B cell (primary cell): Measurements from ENCODE around the gene JAML. TPM values are rescaled to one million over a fixed set of nuclear protein-coding genes. Genes with fewer than 3 reads are reported as not detected.

Source experiments
- ATAC-seq: fragments of 200-7000 bp; cut with Tn5 transposase; one replicate; pipeline ENCODE4 v1.10.0; 2021; ENCODE audit warnings: low read depth, mild to moderate bottlenecking, moderate number of reproducible peaks, moderate library complexity
- CTCF ChIA-PET: fragments of 350-600 bp; sonication (Branson Sonifier 250); formaldehyde crosslinking; loops from one replicate; lab custom pipeline; 2021; ENCODE audit warnings: antibody characterized with exemption, inconsistent platforms; lab: Charles Lee
- POLR2A ChIA-PET: fragments of 350-600 bp; sonication (Branson Sonifier 250); formaldehyde crosslinking; loops from one replicate; lab custom pipeline; 2021; ENCODE audit warnings: antibody characterized with exemption; lab: Charles Lee
- DNase-seq: peaks from one replicate; pipeline ENCODE4 v3.0.0; 2013
- H2AFZ ChIP-seq: 2 replicates; pipeline ENCODE4 v1.6.1; 2012; ENCODE audit warnings: mild to moderate bottlenecking, low read depth, low read length; ENCODE audit not compliant: insufficient read depth, poor library complexity, severe bottlenecking
- H3K27ac ChIP-seq, 2 donors: 1 replicate in 1 of 2; 2 replicates in 1 of 2; pipeline ENCODE4 v1.5.1; 2012 to 2013; ENCODE audit warnings: low read length in 2 of 2, mild to moderate bottlenecking in 2 of 2, moderate library complexity in 1 of 2
- H3K27me3 ChIP-seq, 4 experiments: fragments of 200-600 bp in 1 of 4; sonication (generic) in 1 of 4; replicated peaks in 1 of 4; 1 replicate in 2 of 4; 2 replicates in 2 of 4; pipeline versions ENCODE4 v1.6.1 to v1.7.0; 2013 to 2016; ENCODE audit warnings: low read length in 3 of 4, mild to moderate bottlenecking in 2 of 4, mixed read lengths in 1 of 4, moderate library complexity in 1 of 4; ENCODE audit not compliant: insufficient read depth in 4 of 4, control insufficient read depth in 3 of 4; ENCODE audit errors: control extremely low read depth in 1 of 4
- H3K36me3 ChIP-seq, 2 experiments: replicated peaks in 1 of 2; 1 replicate in 1 of 2; 2 replicates in 1 of 2; pipeline versions ENCODE4 v1.6.1 to v1.7.1; 2013; ENCODE audit warnings: low read length in 1 of 2; ENCODE audit not compliant: insufficient read depth in 2 of 2, control insufficient read depth in 1 of 2; ENCODE audit errors: control extremely low read depth in 1 of 2, extremely low read depth in 1 of 2
- H3K4me1 ChIP-seq, 2 donors: fragments of 200-600 bp in 1 of 2; sonication (generic) in 1 of 2; 1 replicate in 1 of 2; 2 replicates in 1 of 2; pipeline versions ENCODE4 v1.5.1 to v1.6.1; 2013 to 2017; ENCODE audit warnings: low read length in 2 of 2; ENCODE audit not compliant: control insufficient read depth in 2 of 2, insufficient read depth in 2 of 2
- H3K4me2 ChIP-seq: replicated peaks from 2 replicates; pipeline ENCODE3; 2012; ENCODE audit warnings: mild to moderate bottlenecking, low read depth, low read length; ENCODE audit not compliant: poor library complexity, severe bottlenecking
- H3K4me3 ChIP-seq, 5 experiments: fragments of 200-600 bp in 1 of 5; sonication (generic) in 1 of 5; 1 replicate in 3 of 5; 2 replicates in 2 of 5; pipeline versions ENCODE4 v1.5.1 to v1.7.0; 2011 to 2016; ENCODE audit warnings: low read length in 4 of 5, mild to moderate bottlenecking in 4 of 5, low read depth in 2 of 5, control low read depth in 1 of 5, moderate library complexity in 1 of 5; ENCODE audit not compliant: insufficient read depth in 1 of 5; ENCODE audit errors: control extremely low read depth in 1 of 5, extremely low read depth in 1 of 5
- H3K79me2 ChIP-seq: fragments of 200-600 bp; sonication (generic); one replicate; pipeline ENCODE4 v1.6.0; 2016; ENCODE audit warnings: low read length; ENCODE audit not compliant: control insufficient read depth, insufficient read depth
- H3K9ac ChIP-seq: fragments of 200-600 bp; sonication (generic); 2 replicates; pipeline ENCODE4 v1.6.1; 2017; ENCODE audit warnings: mild to moderate bottlenecking, low read length, moderate library complexity
- H3K9me3 ChIP-seq, 3 donors: one replicate each; pipeline versions ENCODE4 v1.6.1 to v1.7.1; 2013; ENCODE audit warnings: low read length in 2 of 3; ENCODE audit not compliant: control insufficient read depth in 2 of 3, insufficient read depth in 1 of 3; ENCODE audit errors: control extremely low read depth in 1 of 3
- H4K20me1 ChIP-seq: 2 replicates; pipeline ENCODE4 v1.6.0; 2012; ENCODE audit warnings: mild to moderate bottlenecking, low read length; ENCODE audit not compliant: insufficient read depth, control insufficient read depth, poor library complexity, severe bottlenecking
- H3K27ac Mint-ChIP-seq: one replicate; pipeline ENCODE4 v1.8.0; 2021; ENCODE audit warnings: mixed read lengths
- H3K27me3 Mint-ChIP-seq: one replicate; pipeline ENCODE4 v1.8.0; 2021; ENCODE audit warnings: mixed read lengths
- H3K4me1 Mint-ChIP-seq: one replicate; pipeline ENCODE4 v1.8.0; 2021; ENCODE audit warnings: mixed read lengths
- H3K4me3 Mint-ChIP-seq: one replicate; pipeline ENCODE4 v1.8.0; 2021; ENCODE audit warnings: mixed read lengths
- H3K9me3 Mint-ChIP-seq: one replicate; pipeline ENCODE4 v1.8.0; 2022; ENCODE audit warnings: mixed read lengths; ENCODE audit not compliant: insufficient read depth
- EZH2 ChIP-seq: IDR thresholded peaks from 2 replicates; pipeline ENCODE4 v1.6.1; 2012; ENCODE audit warnings: borderline replicate concordance, low read depth, mild to moderate bottlenecking, moderate library complexity, low read length; ENCODE audit not compliant: insufficient read depth, poor library complexity, severe bottlenecking
- WGBS: methylation state at CpG from one replicate; pipeline ENCODE4 v1.1.5; 2013; ENCODE audit warnings: missing lambda C conversion rate; ENCODE audit not compliant: insufficient coverage; 5-methylcytosine and 5-hydroxymethylcytosine counted together
- intact Hi-C: fragments of 100-400 bp; cut with micrococcal nuclease; formaldehyde crosslinking; loops from one replicate; pipeline ENCODE4 v1.10.0; 2022
- polyA plus RNA-seq: library from polyadenylated mRNA; depleted of rRNA; stranded (reverse); fragments of >200 nt; gene quantifications from 2 replicates; pipeline ENCODE4 v1.2.3, GENCODE V29; 2012
- total RNA-seq, 2 donors: library from RNA; stranded (reverse); fragments of 120-200 nt in 1 of 2; gene quantifications; 1 replicate in 1 of 2; 2 replicates in 1 of 2; pipeline versions ENCODE4 v1.2.3 to v1.2.4, GENCODE V29; 2013 to 2022
- TF ChIP-seq, protein P1 (sequence below): fragments of 200-600 bp; IDR thresholded peaks from one replicate; pipeline ENCODE4 v1.8.0; 2022; ENCODE audit warnings: antibody characterized with exemption, mild to moderate bottlenecking

The JAML gene
- total and polyA plus RNA-seq, 2 donors (not counting 1 experiment from before 2014, with no cell fraction given), result 1.0 to 9.6 TPM

- ChIA-PET CTCF (no interaction called here), POLR2A (interaction anchor here (0.6 kb wide), 1 partner anchor 14 kb away, joined by 3 read pairs; no protein-coding TSS in a partner anchor)
- H3K27ac Mint-ChIP-seq, result no peak overlapping the region
- peaks cover 41% of the 10 kb centered on the region for H3K4me1 Mint-ChIP-seq
- DNase-seq (no peak), ATAC-seq (no peak)
- H3K9me3 Mint-ChIP-seq, result no peaks in the 10 kb centered on the region
- H3K27ac ChIP-seq, result no peak overlapping the region
- peaks cover 0 to 43% (median 30%) of the 10 kb centered on the region in 4 experiments for H3K27me3 ChIP-seq
- peaks cover 40 to 42% of the 10 kb centered on the region in 2 donors for H3K4me1 ChIP-seq
- intact Hi-C loops, result no loop called here
- no peaks in the 10 kb centered on the region for H3K36me3 ChIP-seq
- H2AFZ ChIP-seq, result no peak overlapping the region
- H3K4me3 ChIP-seq, result no peak overlapping the region
- H3K9me3 ChIP-seq, result no peaks in the 10 kb centered on the region
- H3K79me2 ChIP-seq, result no peaks in the 10 kb centered on the region
- H3K4me2 ChIP-seq, result no peak overlapping the region
- no peak overlapping the region for H3K9ac ChIP-seq
- peaks cover 57% of the 10 kb centered on the region for H3K27me3 Mint-ChIP-seq
- no peaks in the 10 kb centered on the region for H4K20me1 ChIP-seq
- no CpG with 5 or more reads among the region's 3 CpGs for WGBS
- H3K4me3 Mint-ChIP-seq, result no peak overlapping the region
- TF ChIP-seq, protein P1, sequence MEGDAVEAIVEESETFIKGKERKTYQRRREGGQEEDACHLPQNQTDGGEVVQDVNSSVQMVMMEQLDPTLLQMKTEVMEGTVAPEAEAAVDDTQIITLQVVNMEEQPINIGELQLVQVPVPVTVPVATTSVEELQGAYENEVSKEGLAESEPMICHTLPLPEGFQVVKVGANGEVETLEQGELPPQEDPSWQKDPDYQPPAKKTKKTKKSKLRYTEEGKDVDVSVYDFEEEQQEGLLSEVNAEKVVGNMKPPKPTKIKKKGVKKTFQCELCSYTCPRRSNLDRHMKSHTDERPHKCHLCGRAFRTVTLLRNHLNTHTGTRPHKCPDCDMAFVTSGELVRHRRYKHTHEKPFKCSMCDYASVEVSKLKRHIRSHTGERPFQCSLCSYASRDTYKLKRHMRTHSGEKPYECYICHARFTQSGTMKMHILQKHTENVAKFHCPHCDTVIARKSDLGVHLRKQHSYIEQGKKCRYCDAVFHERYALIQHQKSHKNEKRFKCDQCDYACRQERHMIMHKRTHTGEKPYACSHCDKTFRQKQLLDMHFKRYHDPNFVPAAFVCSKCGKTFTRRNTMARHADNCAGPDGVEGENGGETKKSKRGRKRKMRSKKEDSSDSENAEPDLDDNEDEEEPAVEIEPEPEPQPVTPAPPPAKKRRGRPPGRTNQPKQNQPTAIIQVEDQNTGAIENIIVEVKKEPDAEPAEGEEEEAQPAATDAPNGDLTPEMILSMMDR, result no peak
- no peak for TF ChIP-seq EZH2
Measured at GRCh38 chr11:118217575-118217974, 7.2 kb downstream of the JAML start.

GRCh38 chr11:118216621-118217481 is 8.0 kb downstream of the JAML start:
- no peak for ATAC-seq
- peaks cover 48% of the 10 kb centered on the region for H3K4me1 Mint-ChIP-seq
- no peaks in the 10 kb centered on the region for H3K9me3 ChIP-seq
- TF ChIP-seq, protein P1, result no peak
- no peak for TF ChIP-seq EZH2
- no peak overlapping the region for H3K27ac ChIP-seq
- ChIA-PET CTCF (interaction anchor here (0.9 to 1.2 kb wide), 2 partner anchors 13 to 18 kb away, joined by 3 to 8 read pairs; no protein-coding TSS in a partner anchor), POLR2A (interaction anchor here (0.6 kb wide), 1 partner anchor 13 kb away, joined by 3 read pairs; no protein-coding TSS in a partner anchor)
- peak overlapping the region; percentile 3 for H3K4me3 Mint-ChIP-seq
- H3K27me3 ChIP-seq, result peaks cover 0 to 38% (median 29%) of the 10 kb centered on the region in 4 experiments
- no peak overlapping the region for H3K4me2 ChIP-seq
- H3K9ac ChIP-seq, result no peak overlapping the region
- no peaks in the 10 kb centered on the region for H4K20me1 ChIP-seq
- no peak for DNase-seq
- H3K79me2 ChIP-seq, result no peaks in the 10 kb centered on the region
- H3K27me3 Mint-ChIP-seq, result peaks cover 51% of the 10 kb centered on the region
- intact Hi-C loops, result no loop called here
- H2AFZ ChIP-seq, result no peak overlapping the region
- peaks cover 47 to 48% of the 10 kb centered on the region in 2 donors for H3K4me1 ChIP-seq
- H3K9me3 Mint-ChIP-seq, result no peaks in the 10 kb centered on the region
- no peak overlapping the region for H3K4me3 ChIP-seq
- WGBS, result 35% methylated on average over 5 of the region's 11 CpGs
- no peak overlapping the region for H3K27ac Mint-ChIP-seq
- no peaks in the 10 kb centered on the region for H3K36me3 ChIP-seq
